NCI-H1436 (cell line): ENCODE results near the gene CALHM5.
A peak's percentile ranks its signal among the peaks of the same experiment; 100 is the strongest.

Source experiments
- DNase-seq: peaks from one replicate; lab custom pipeline; 2025; lab: John Stamatoyannopoulos, UW

CALHM5 gene

GRCh38 chr6:116508527-116508926, 2.9 kb upstream of the CALHM5 start:
- no peak for DNase-seq

GRCh38 chr6:116512111-116512559, 696 bp downstream of the CALHM5 start:
- DNase-seq, result no peak

DNA sequence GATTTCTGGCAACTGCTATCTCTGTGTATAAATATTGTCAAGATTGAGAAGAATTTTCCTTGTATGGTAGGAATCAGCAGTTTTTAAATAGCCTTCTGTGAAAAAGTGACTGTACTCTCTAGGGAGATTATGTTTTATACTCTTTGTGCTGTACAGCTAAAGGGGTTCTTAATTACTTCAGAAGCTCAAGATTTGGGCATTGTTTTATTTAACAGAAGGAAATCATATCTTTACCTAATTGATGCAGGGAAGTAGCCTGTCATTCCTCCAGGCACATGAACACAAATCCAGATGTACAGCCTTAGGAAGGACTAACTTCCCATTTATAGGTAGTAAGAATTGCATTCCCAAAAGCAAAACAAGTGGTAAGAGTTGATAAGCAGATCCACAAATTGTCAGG, 1.3 kb downstream of the CALHM5 start:
- DNase-seq, result no peak

DNA sequence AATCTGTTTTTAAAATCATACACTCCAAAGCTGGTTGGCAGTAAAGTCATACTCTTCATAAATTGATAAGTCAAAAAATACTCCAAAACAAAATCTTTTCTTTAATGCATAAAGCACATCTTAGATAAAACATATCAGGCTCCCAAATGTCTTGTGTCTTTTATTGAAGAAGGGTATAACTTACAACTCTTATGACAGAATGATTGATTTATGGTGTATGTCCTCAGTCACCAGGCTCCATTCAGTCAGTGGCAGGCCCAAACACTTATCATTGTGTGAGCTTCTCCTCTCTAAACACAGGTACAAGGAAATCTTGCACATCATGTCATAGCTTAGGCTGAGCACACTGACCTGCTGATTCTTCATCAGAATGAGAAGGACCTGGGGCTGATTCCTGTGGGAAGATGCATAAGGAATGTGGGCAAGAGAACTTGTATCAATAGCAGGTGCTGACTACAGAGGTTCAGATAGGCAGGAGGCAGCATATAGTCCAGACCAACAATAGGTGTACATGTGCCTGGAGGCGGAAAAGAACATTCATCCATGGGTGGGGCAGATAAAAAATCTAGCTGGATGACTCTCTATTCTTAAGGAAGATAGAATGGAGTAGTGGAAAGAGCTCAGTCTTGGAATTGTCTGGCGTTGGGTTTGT, 1.9 kb downstream of the CALHM5 start:
- no peak for DNase-seq

DNA sequence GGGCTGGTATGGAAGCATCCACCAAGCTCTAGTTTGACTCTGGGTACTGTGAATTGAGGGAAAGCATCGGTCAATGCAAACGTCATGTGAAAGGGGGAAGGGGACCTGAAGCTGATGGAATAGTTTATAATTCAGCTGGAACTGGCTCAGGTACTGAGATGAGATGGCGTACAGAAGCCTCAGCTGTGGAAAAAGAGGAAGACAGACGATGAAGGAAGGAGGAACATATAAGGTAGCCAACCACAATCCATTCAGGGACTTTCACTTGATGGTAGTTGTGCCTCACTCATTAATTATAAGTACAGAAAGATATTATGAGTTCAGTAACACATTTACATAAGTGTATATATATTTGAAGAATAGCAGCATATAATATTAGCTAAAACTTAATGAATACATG, 2.7 kb downstream of the CALHM5 start:
- no peak for DNase-seq

GRCh38 chr6:116515141-116515540, 3.7 kb downstream of the CALHM5 start:
- no peak for DNase-seq

DNA sequence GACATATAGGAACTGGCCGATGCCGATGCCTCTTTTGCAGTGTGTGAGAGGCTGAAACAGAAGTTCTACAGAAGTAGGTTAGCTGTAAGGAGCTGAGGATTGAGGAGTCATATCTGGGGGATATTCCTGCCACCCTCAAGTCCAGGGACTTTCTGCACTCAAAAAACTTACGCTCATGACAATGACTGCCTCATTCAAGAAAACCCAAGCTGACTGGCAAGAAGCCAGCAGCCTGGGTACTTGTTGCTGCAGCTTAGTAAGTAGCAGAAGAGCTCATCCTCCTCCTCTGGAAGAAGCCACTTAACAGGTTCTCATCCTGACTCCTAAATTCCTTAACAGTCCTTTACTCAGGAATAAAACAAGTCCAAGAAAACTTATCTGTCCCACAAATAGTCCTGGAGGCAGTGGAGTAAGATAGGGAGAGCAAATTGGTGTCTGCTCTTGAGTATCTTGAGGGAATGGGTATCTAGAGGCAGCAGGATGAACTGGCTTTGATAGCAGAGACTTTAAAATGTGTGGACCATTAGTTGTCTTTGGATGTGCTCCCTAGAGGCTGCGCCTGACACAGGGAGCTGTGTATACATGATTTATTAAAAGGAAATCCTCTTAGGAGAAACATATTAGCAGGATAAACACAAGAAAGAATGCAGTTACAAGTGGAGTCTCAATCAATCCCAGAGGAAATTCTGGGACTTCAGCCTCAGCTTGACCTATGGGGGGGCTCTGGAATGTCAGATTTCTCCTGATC, 7.4 kb downstream of the CALHM5 start:
- no peak for DNase-seq

DNA sequence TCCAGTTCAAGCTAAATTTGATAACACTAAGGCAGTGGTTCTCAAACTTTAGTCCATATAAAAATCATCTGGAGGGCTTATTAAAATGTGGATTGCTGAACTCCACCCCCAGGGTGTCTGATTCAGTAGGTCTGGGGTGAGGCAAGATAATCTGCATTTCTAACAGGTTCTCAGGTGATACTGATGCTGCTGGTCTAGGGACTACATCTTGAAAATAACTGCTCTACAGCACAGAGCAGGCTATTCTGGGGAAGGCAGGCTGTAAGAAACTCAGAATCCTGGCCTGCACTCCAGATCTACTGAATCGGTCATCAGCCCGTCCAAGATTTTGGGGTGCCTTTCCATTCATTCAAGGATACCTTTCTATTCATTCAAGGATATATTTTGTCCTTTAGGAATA, 11.5 kb downstream of the CALHM5 start:
- no peak for DNase-seq

DNA sequence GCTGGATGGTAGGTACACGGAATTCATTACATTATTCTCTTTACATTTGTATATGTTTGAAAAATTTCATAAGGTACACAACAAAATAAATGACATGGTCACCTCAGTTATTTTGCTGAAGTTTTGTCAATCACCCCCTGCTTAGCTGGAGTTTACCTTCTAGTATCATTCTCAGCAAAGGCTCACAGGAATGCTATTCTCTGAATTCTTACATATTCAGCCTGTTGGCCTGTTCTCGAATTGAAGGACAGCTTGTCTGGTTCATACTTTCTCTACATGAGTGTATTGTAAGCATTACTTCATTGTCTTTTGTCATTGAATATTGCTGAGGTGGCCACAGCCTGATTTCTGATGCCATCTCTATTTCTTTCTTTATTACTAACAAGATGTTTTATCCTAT, 12.8 kb downstream of the CALHM5 start:
- DNase-seq, result no peak

- no peak for DNase-seq
Measured at GRCh38 chr6:116528133-116528532, 16.7 kb downstream of the CALHM5 start.

DNA sequence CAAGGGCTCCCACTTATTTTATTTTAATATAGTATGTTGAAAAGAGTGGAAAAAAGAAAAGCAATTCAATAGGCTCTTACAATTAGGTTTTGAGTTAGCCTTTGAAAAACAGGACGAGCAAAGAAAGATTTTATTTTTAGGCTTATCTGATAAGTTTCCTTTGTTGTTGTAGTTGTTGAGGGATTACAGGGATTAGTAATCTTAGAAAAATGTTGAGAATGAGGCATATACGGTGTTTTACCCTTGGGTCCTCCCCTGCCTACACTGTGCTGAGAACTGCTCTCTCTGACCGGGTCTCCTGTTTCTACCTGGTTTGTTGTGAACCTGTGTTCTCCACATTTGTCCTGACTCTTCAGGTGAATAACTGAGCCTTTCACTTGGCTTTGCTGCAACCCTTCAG, 17.3 kb downstream of the CALHM5 start:
- DNase-seq, result no peak

DNA sequence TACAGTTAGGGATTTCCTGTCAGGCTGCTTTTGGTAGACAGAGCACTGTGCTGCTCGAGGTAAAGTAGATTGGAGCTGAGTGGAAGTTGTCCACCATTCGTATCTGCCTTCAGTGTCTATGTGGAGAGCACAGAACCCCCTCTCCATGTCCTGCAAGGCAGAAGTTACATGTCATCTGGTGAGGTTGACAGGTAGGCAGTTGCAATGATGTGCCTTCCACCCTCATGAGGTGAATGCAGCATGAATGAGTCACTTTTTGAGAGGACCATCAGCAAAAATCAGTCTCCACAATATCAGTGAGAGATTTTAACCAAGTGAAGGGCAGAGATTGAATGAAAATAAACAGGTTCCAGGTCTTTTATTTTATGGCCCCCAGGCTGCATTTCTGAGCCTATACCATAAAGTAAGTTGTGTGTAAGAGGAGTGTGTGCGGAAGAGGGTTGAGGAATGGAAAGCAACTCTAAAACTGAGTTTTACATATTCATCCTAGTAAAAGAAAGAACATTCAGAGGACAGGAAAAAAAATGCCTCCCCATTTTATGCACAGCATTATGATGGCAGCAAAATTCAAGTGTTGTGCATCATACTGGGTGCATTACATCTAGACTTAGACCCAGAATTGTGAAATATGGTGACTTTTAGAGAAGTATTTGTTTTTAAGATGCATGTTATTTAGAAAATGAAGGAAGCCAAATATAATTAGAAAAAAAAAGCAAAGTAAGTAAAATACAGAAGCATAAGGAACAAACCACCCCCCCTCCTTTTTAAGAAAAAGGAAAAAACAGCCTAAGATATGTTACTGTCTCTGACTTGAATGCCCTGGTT, 18.2 kb downstream of the CALHM5 start:
- no peak for DNase-seq

GRCh38 chr6:116530436-116530835, 19.0 kb downstream of the CALHM5 start:
- peak; percentile 65 for DNase-seq

- peak; percentile 30 for DNase-seq
Measured at GRCh38 chr6:116531675-116532570, 20.5 kb downstream of the CALHM5 start.

DNA sequence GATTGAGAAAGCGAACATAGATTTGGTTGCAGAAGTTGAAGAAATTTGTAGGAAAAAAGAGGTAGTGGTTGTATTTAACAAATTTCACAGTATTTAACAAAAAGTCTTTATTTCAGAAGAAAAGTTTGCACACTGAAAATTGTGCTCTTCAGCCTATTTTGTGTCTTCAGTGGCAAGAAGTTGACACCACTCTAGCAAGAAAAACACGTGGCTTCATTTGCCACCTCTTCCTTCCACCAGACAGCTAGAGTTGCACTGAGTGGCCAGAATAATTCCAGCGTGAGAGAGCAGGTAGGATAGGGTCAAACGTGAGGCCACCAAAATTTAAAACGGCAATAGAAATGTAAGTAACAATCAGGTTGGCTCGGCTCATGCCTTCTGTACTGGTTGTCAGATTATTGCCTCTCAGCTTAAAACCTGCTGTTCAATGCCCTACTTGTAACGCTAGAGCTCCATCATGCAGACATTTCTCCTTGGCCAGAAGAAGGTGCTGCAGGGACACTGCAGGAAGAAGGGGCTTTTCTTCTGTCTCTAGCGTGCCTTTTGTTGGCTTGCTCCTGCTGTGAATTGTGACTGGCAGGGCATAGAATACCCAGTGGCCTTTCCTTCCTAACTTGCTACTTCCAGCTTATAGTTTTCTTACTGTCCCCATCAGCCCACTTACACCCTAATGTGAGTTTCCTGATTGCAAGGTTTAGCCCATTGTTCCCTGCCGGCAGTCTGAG, 22.0 kb downstream of the CALHM5 start:
- DNase-seq, result no peak

GRCh38 chr6:116535109-116535508, 23.7 kb downstream of the CALHM5 start:
- no peak for DNase-seq

DNA sequence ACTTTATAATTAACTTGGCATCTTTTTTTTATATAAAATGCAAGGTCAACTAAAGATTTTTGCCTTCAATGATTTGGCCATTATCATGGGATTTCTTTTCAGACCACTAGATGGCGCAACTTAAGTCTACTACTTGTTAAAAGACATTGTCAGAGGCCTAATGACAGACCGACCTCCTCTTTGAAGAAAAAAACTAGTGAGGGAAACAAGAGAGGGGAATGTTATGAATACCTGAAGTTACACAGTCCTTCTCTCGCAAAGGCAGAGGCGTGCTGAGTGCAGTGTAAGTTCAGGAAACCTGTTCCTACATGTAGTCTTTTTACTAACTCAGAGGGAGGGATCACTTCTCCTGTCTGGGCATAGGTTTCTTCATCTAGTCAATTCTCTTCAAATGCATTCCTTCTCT, 24.8 kb downstream of the CALHM5 start:
- peak; percentile 47 for DNase-seq

- no peak for DNase-seq
Measured at GRCh38 chr6:116542426-116542825, 31.0 kb downstream of the CALHM5 start.

- DNase-seq, result no peak
Measured at GRCh38 chr6:116543149-116543548, 31.7 kb downstream of the CALHM5 start.

DNA sequence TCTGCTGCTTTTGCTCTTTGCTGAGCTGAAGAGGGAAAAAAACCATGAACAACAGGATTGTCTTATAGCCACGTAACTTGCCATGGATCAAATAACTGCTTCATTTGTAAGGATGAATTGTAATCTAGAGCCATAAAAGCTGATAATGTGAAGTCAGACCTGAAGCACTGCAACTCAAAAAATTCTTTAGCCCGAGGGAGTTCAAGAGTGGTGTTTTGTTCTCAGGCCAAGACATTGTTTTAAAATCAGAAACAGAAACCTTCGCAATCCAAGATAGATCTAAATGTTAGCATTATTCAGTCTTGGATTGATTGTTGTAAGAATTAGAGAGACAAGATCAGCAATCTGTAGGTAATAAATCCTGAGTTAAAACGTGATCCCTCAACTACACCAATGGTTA, 34.2 kb downstream of the CALHM5 start, which contains the start of gene TRAPPC3L:
Gene TRAPPC3L (minus strand): TSS at position 34 of the 400 bp plus-strand sequence. CDS start 170 bp downstream, outside the sequence.
- no peak for DNase-seq

DNA sequence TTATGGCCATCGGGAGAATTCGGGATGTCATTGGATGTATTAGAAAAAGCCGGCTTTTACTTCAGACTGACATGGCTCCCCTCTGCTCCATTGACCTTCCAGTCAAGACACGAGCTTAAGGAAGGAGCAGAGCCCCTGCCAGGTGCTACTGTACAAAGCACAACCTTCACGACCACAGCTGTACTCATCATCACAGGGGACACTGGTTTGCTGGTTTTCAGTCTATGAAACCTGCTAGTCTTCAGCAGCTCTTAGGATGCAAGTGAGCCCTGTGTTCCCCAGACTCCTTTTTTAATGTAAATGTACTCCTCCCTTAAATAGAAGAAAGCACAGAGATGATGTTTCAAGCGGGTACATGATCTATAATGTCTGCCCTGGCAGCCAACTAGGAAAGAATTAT, 35.9 kb downstream of the CALHM5 start:
- DNase-seq, result no peak
